Astrocyte (in vitro differentiated cells and primary cell): ENCODE data around the gene NPTX1. TPM values are rescaled to one million over a fixed set of nuclear protein-coding genes. Genes with fewer than 3 reads are reported as not detected.

Experiments used
- DNase-seq: peaks from one replicate; pipeline ENCODE4 v3.0.0-alpha.2; 2010; ENCODE audit warnings: low read depth
- FAIRE-seq: peaks from 2 replicates; lab custom pipeline; 2011; peaks lifted over from hg19 to GRCh38; lab: Jason Lieb, UNC
- H2AFZ ChIP-seq: 2 replicates; pipeline ENCODE4 v1.6.0; 2012; ENCODE audit warnings: low read depth, low read length, inconsistent platforms
- H3K27ac ChIP-seq: 2 replicates; pipeline ENCODE4 v1.5.1; 2011; ENCODE audit warnings: low read depth, low read length, inconsistent platforms
- H3K27me3 ChIP-seq: 2 replicates; pipeline ENCODE4 v1.6.0; 2011; ENCODE audit warnings: low read length, inconsistent platforms; ENCODE audit not compliant: insufficient read depth
- H3K36me3 ChIP-seq: 2 replicates; pipeline ENCODE4 v1.5.1; 2011; ENCODE audit warnings: low read length, inconsistent platforms; ENCODE audit not compliant: insufficient read depth
- H3K4me1 ChIP-seq: 2 replicates; pipeline ENCODE4 v1.5.1; 2011; ENCODE audit warnings: low read length, inconsistent platforms; ENCODE audit not compliant: insufficient read depth
- H3K4me2 ChIP-seq: 2 replicates; pipeline ENCODE4 v1.6.0; 2012; ENCODE audit warnings: low read length, inconsistent platforms
- H3K4me3 ChIP-seq: 2 replicates; pipeline ENCODE4 v1.5.1; 2011; ENCODE audit warnings: low read depth, mild to moderate bottlenecking, low read length, inconsistent platforms; ENCODE audit not compliant: insufficient read depth
- H3K79me2 ChIP-seq: 2 replicates; pipeline ENCODE4 v1.6.0; 2012; ENCODE audit warnings: mild to moderate bottlenecking, low read length, inconsistent platforms; ENCODE audit not compliant: insufficient read depth
- H3K9ac ChIP-seq: 2 replicates; pipeline ENCODE4 v1.6.0; 2012; ENCODE audit warnings: mild to moderate bottlenecking, low read length, inconsistent platforms
- H3K9me3 ChIP-seq: 2 replicates; pipeline ENCODE4 v1.5.1; 2012; ENCODE audit warnings: low read depth, mild to moderate bottlenecking, low read length, inconsistent platforms; ENCODE audit not compliant: insufficient read depth
- H4K20me1 ChIP-seq: 2 replicates; pipeline ENCODE4 v1.6.0; 2012; ENCODE audit warnings: low read length, inconsistent platforms; ENCODE audit not compliant: insufficient read depth
- H3K27ac Mint-ChIP-seq: one replicate; pipeline ENCODE4 v1.8.0; 2021; ENCODE audit warnings: mild to moderate bottlenecking, mixed read lengths; ENCODE audit not compliant: unreplicated experiment
- H3K27me3 Mint-ChIP-seq: one replicate; pipeline ENCODE4 v1.8.0; 2021; ENCODE audit warnings: low read depth, mixed read lengths; ENCODE audit not compliant: unreplicated experiment
- H3K36me3 Mint-ChIP-seq: one replicate; pipeline ENCODE4 v1.8.0; 2021; ENCODE audit warnings: low read depth, mixed read lengths; ENCODE audit not compliant: unreplicated experiment
- H3K4me1 Mint-ChIP-seq: one replicate; pipeline ENCODE4 v1.8.0; 2021; ENCODE audit warnings: low read depth, mixed read lengths; ENCODE audit not compliant: unreplicated experiment
- H3K4me3 Mint-ChIP-seq: one replicate; pipeline ENCODE4 v1.8.0; 2021; ENCODE audit warnings: mild to moderate bottlenecking, moderate library complexity, mixed read lengths; ENCODE audit not compliant: unreplicated experiment
- H3K9me3 Mint-ChIP-seq: one replicate; pipeline ENCODE4 v1.8.0; 2021; ENCODE audit warnings: mild to moderate bottlenecking, mixed read lengths; ENCODE audit not compliant: unreplicated experiment
- CTCF ChIP-seq: IDR thresholded peaks from 2 replicates; pipeline ENCODE4 v1.5.1; 2011; ENCODE audit warnings: low read depth, mild to moderate bottlenecking, inconsistent platforms, low read length, moderate library complexity; ENCODE audit not compliant: insufficient read depth
- EZH2 ChIP-seq: IDR thresholded peaks from 2 replicates; pipeline ENCODE4 v1.6.1; 2012; ENCODE audit warnings: mild to moderate bottlenecking, low read length, inconsistent platforms; ENCODE audit not compliant: insufficient read depth
- total RNA-seq: library from RNA; stranded (reverse); gene quantifications from 2 replicates; pipeline ENCODE4 v1.2.1, GENCODE V29; 2021

The NPTX1 gene
- total RNA-seq, 1 donor from 2014 or later = 0.43 TPM

GRCh38 chr17:80468781-80469493 lies 7.5 kb downstream of the NPTX1 start:
- H3K36me3 Mint-ChIP-seq = no peaks in the 10 kb centered on the region
- H3K27ac Mint-ChIP-seq = no peak overlapping the region
- H3K4me3 Mint-ChIP-seq = no peak overlapping the region

DNA sequence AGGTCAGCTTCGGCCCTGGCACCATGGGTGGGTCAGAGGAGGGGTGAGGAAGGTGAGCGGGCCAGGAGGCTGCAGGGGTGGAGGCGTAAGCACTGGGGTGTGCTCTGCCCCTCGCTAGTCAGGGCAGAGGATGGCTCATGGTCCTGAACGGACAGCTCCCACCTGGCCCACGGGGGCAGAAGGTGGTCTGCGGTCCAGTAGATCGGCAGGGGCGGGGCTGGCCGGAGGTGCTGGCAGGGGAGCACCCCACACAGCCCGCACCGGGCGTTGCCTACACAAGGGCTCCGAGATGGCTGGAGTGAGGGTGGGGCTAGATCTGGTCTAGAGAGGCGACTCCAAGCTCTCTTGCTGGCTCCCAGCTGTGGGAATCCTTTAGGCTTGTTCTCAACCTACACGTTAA lies 8.2 kb downstream of the NPTX1 start:
- Mint-ChIP-seq H3K27ac (no peak overlapping the region), H3K4me1 (no peaks in the 10 kb centered on the region), H3K4me3 (no peak overlapping the region), H3K27me3 (peaks cover 75% of the 10 kb centered on the region), H3K9me3 (peaks cover under 1% of the 10 kb centered on the region), H3K36me3 (no peaks in the 10 kb centered on the region)
- no peak overlapping the region for H3K9ac ChIP-seq
- no peak overlapping the region for H2AFZ ChIP-seq
- no peak for FAIRE-seq
- no peaks in the 10 kb centered on the region for H3K4me1 ChIP-seq
- no peaks in the 10 kb centered on the region for H3K36me3 ChIP-seq
- H3K27ac ChIP-seq = no peak overlapping the region
- peaks cover 52% of the 10 kb centered on the region for H3K27me3 ChIP-seq
- H3K79me2 ChIP-seq = no peaks in the 10 kb centered on the region
- DNase-seq = no peak
- H4K20me1 ChIP-seq = no peaks in the 10 kb centered on the region
- TF ChIP-seq EZH2 (no peak), CTCF (no peak)
- H3K4me3 ChIP-seq = no peak overlapping the region
- H3K4me2 ChIP-seq = no peak overlapping the region
- no peaks in the 10 kb centered on the region for H3K9me3 ChIP-seq

More at GRCh38 chr17:80468781-80469493, 7.5 kb downstream of the NPTX1 start:
- peaks cover 81% of the 10 kb centered on the region for H3K27me3 Mint-ChIP-seq
- H3K4me1 Mint-ChIP-seq = no peaks in the 10 kb centered on the region
- Histone ChIP-seq H3K4me2 (no peak overlapping the region), H3K27ac (no peak overlapping the region), H3K36me3 (no peaks in the 10 kb centered on the region), H3K27me3 (peaks cover 49% of the 10 kb centered on the region), H2AFZ (no peak overlapping the region), H4K20me1 (peaks cover under 1% of the 10 kb centered on the region), H3K9ac (no peak overlapping the region), H3K79me2 (no peaks in the 10 kb centered on the region), H3K4me1 (no peaks in the 10 kb centered on the region), H3K4me3 (no peak overlapping the region), H3K9me3 (no peaks in the 10 kb centered on the region)
- TF ChIP-seq CTCF (no peak), EZH2 (no peak)
- DNase-seq (no peak), FAIRE-seq (no peak)
- peaks cover 2% of the 10 kb centered on the region for H3K9me3 Mint-ChIP-seq

GRCh38 chr17:80466188-80466705 lies 10.2 kb downstream of the NPTX1 start:
- Histone ChIP-seq H3K4me2 (no peak overlapping the region), H3K27me3 (peaks cover 50% of the 10 kb centered on the region), H3K4me3 (no peak overlapping the region), H3K27ac (no peak overlapping the region), H3K4me1 (no peaks in the 10 kb centered on the region), H3K9me3 (no peaks in the 10 kb centered on the region), H3K36me3 (no peaks in the 10 kb centered on the region), H4K20me1 (no peaks in the 10 kb centered on the region), H3K9ac (no peak overlapping the region), H2AFZ (no peak overlapping the region), H3K79me2 (no peaks in the 10 kb centered on the region)
- FAIRE-seq (no peak), DNase-seq (no peak)
- Mint-ChIP-seq H3K4me1 (no peaks in the 10 kb centered on the region), H3K4me3 (no peak overlapping the region), H3K9me3 (no peaks in the 10 kb centered on the region), H3K27me3 (peaks cover 62% of the 10 kb centered on the region), H3K27ac (no peak overlapping the region), H3K36me3 (no peaks in the 10 kb centered on the region)
- no peak for TF ChIP-seq CTCF
- no peak for TF ChIP-seq EZH2
